A549 (cell line): ENCODE measurements around the gene CGRRF1. TPM values are rescaled to one million over a fixed set of nuclear protein-coding genes. Genes with fewer than 3 reads are reported as not detected.

Experiments used
- ATAC-seq, 2 experiments: fragments of 200-7000 bp in 1 of 2; fragments of >200 bp in 1 of 2; cut with Nextera tagmentation in 1 of 2; cut with Tn5 transposase in 1 of 2; 3 replicates each; pipeline versions ENCODE4 v1.8.0 to v1.9.1; 2018 to 2020; ENCODE audit warnings: mild to moderate bottlenecking in 1 of 2, moderate library complexity in 1 of 2
- CTCF ChIA-PET: fragments of 300-600 bp; sonication (Branson Sonifier 250); formaldehyde crosslinking; extraction: SDS; loops from one replicate; lab custom pipeline; 2021; ENCODE audit warnings: antibody characterized with exemption, inconsistent platforms; lab: Yijun Ruan, JAX
- POLR2A ChIA-PET: fragments of 350-600 bp; formaldehyde crosslinking; extraction: SDS; loops from one replicate; lab custom pipeline; 2021; ENCODE audit warnings: antibody characterized with exemption, inconsistent platforms; lab: Yijun Ruan, JAX
- DNase-seq, 2 experiments: peaks; one replicate each; pipeline versions ENCODE4 v3.0.0 to v3.0.0-alpha.2; 2011 to 2016; ENCODE audit warnings: low read depth in 1 of 2, low spot score in 1 of 2
- FAIRE-seq: peaks from 2 replicates; lab custom pipeline; 2011; peaks lifted over from hg19 to GRCh38; lab: Jason Lieb, UNC
- H3K27ac ChIP-seq, 2 experiments: fragments of >200 bp; sonication (Bioruptor Twin); formaldehyde crosslinking; 3 replicates each; pipeline ENCODE4 v1.5.1; 2016 to 2017
- H3K4me1 ChIP-seq: fragments of >200 bp; sonication (Bioruptor Twin); formaldehyde crosslinking; 3 replicates; pipeline ENCODE4 v1.6.1; 2016
- H3K4me2 ChIP-seq: fragments of >200 bp; sonication (Bioruptor Twin); formaldehyde crosslinking; 3 replicates; pipeline ENCODE4 v1.6.1; 2016
- H3K4me3 ChIP-seq: fragments of >200 bp; sonication (Bioruptor Twin); formaldehyde crosslinking; 3 replicates; pipeline ENCODE4 v1.5.1; 2016
- H3K9me3 ChIP-seq: fragments of >200 bp; sonication (Bioruptor Twin); formaldehyde crosslinking; 3 replicates; pipeline ENCODE4 v1.6.1; 2016
- ATOH8 ChIP-seq: fragments of 250-450 bp; sonication (Bioruptor Pico); IDR thresholded peaks from 2 replicates; pipeline ENCODE4 v1.5.0; 2020; ENCODE audit warnings: low read depth, mild to moderate bottlenecking, moderate library complexity
- BHLHE40 ChIP-seq: IDR thresholded peaks from 2 replicates; pipeline ENCODE4 v1.6.1; 2012; ENCODE audit warnings: low read depth, low read length, inconsistent platforms
- CHD4 ChIP-seq: fragments of 200-600 bp; sonication (generic); IDR thresholded peaks from 2 replicates; pipeline ENCODE4 v1.6.1; 2016; ENCODE audit warnings: antibody characterized with exemption, mild to moderate bottlenecking, borderline replicate concordance
- HOXB5 ChIP-seq: fragments of 250-450 bp; sonication (Bioruptor Pico); IDR thresholded peaks from 2 replicates; pipeline ENCODE4 v1.5.0; 2020; ENCODE audit warnings: mild to moderate bottlenecking, moderate library complexity
- JUNB ChIP-seq: fragments of >200 bp; sonication (Bioruptor Twin); formaldehyde crosslinking; IDR thresholded peaks from 2 replicates; pipeline ENCODE4 v1.6.1; 2016
- MAFK ChIP-seq: fragments of 450-650 bp; IDR thresholded peaks from 2 replicates; pipeline ENCODE4 v1.6.1; 2014; ENCODE audit not compliant: partially characterized antibody
- MAZ ChIP-seq: fragments of 150-350 bp; IDR thresholded peaks from 2 replicates; pipeline ENCODE4 v1.6.1; 2014; ENCODE audit warnings: antibody characterized with exemption, low read depth, low read length, borderline replicate concordance
- MYC ChIP-seq: IDR thresholded peaks from 2 replicates; pipeline ENCODE4 v1.6.1; 2012; ENCODE audit warnings: mild to moderate bottlenecking, inconsistent platforms, low read length, improper control_type of control experiment, borderline replicate concordance
- NFE2L2 ChIP-seq: fragments of 150-350 bp; conservative IDR thresholded peaks from 2 replicates; pipeline ENCODE4 v1.6.1; 2014; ENCODE audit warnings: low read length
- PHF8 ChIP-seq: fragments of 200-600 bp; sonication (generic); IDR thresholded peaks from 2 replicates; pipeline ENCODE4 v1.6.1; 2016; ENCODE audit warnings: low read depth, mild to moderate bottlenecking, antibody characterized with exemption, moderate library complexity, borderline replicate concordance
- POLR2AphosphoS2 ChIP-seq: conservative IDR thresholded peaks from 2 replicates; pipeline ENCODE4 v1.6.1; 2012; ENCODE audit warnings: low read length, improper control_type of control experiment, inconsistent platforms
- RARB ChIP-seq: fragments of 250-450 bp; sonication (Bioruptor Pico); IDR thresholded peaks from 2 replicates; pipeline ENCODE4 v1.8.0; 2021; ENCODE audit warnings: mild to moderate bottlenecking, moderate library complexity
- RCOR1 ChIP-seq: fragments of 150-350 bp; IDR thresholded peaks from 2 replicates; pipeline ENCODE4 v1.6.1; 2014; ENCODE audit warnings: antibody characterized with exemption, low read length, low read depth
- RFX5 ChIP-seq: fragments of 450-650 bp; IDR thresholded peaks from 2 replicates; pipeline ENCODE4 v1.7.1; 2014; ENCODE audit warnings: antibody characterized with exemption, mild to moderate bottlenecking, moderate library complexity
- ZFP36 ChIP-seq: fragments of 450-650 bp; IDR thresholded peaks from 2 replicates; pipeline ENCODE4 v1.6.1; 2014; ENCODE audit warnings: borderline replicate concordance; ENCODE audit not compliant: partially characterized antibody
- ZSCAN20 ChIP-seq: fragments of 250-450 bp; sonication (Bioruptor Pico); IDR thresholded peaks from 2 replicates; pipeline ENCODE4 v1.8.0; 2022; ENCODE audit warnings: mild to moderate bottlenecking, moderate library complexity
- WGBS: methylation state at CpG from one replicate; pipeline ENCODE4 v1.1.6; 2017; ENCODE audit errors: missing lambda C conversion rate; 5-methylcytosine and 5-hydroxymethylcytosine counted together
- polyA plus RNA-seq, 4 experiments: library from polyadenylated mRNA; depleted of rRNA in 3 of 4; stranded (reverse); fragments of >200 nt; fragmentation: RNase III in 1 of 4; extraction: RNeasy Plus Mini Kit Qiagen cat#74134 plus additional on column Dnase treatment in 1 of 4; gene quantifications; 2 replicates in 3 of 4; 3 replicates in 1 of 4; pipeline ENCODE4 v1.2.3, GENCODE V29; 2011 to 2017
- TF ChIP-seq, protein P1 (sequence below): fragments of >200 bp; sonication (Bioruptor Twin); formaldehyde crosslinking; IDR thresholded peaks from 3 replicates; pipeline ENCODE4 v1.6.1; 2016
- TF ChIP-seq, protein P2 (sequence below): fragments of >200 bp; sonication (Bioruptor Twin); formaldehyde crosslinking; IDR thresholded peaks from 3 replicates; pipeline ENCODE4 v1.5.1; 2016
- TF ChIP-seq, protein P3 (sequence below): fragments of 200-600 bp; sonication (generic); IDR thresholded peaks from 2 replicates; pipeline ENCODE4 v1.6.1; 2016; ENCODE audit warnings: antibody characterized with exemption, mild to moderate bottlenecking, moderate library complexity
- TF ChIP-seq, protein P4 (sequence below): fragments of 250-450 bp; sonication (Bioruptor Pico); IDR thresholded peaks from 2 replicates; pipeline ENCODE4 v1.5.0; 2021; ENCODE audit warnings: mild to moderate bottlenecking, moderate library complexity, borderline replicate concordance

The CGRRF1 gene
- polyA plus RNA-seq, 2 of the 4 experiments (the other 2 are of a cell fraction), result 15.8 to 35.4 TPM

- POLR2A ChIA-PET, result interaction anchor here (2.7 kb wide), 1 partner anchor 20 kb away, joined by 13 read pairs; the partner anchor contains the start of gene CGRRF1
- DNase-seq (no peak), FAIRE-seq (no peak)
- 36% methylated on average over 5 of the region's 5 CpGs for WGBS
- Histone ChIP-seq H3K27ac (peak overlapping the region; percentile 95 to 98), H3K4me2 (peak overlapping the region; percentile 87)
- TF ChIP-seq BHLHE40 (no peak), CHD4 (no peak), MYC (no peak), MAFK (no peak), RCOR1 (no peak), RARB (CRISPR knock-in tag) (no peak), ATOH8 (CRISPR knock-in tag) (no peak), NFE2L2 (no peak), MAZ (no peak), RFX5 (no peak), ZFP36 (no peak), ZSCAN20 (CRISPR knock-in tag) (no peak), HOXB5 (CRISPR knock-in tag) (no peak), PHF8 (no peak), POLR2AphosphoS2 (no peak), JUNB (no peak)
- TF ChIP-seq, protein P1, sequence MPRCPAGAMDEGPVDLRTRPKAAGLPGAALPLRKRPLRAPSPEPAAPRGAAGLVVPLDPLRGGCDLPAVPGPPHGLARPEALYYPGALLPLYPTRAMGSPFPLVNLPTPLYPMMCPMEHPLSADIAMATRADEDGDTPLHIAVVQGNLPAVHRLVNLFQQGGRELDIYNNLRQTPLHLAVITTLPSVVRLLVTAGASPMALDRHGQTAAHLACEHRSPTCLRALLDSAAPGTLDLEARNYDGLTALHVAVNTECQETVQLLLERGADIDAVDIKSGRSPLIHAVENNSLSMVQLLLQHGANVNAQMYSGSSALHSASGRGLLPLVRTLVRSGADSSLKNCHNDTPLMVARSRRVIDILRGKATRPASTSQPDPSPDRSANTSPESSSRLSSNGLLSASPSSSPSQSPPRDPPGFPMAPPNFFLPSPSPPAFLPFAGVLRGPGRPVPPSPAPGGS, result no peak
- TF ChIP-seq, protein P2, sequence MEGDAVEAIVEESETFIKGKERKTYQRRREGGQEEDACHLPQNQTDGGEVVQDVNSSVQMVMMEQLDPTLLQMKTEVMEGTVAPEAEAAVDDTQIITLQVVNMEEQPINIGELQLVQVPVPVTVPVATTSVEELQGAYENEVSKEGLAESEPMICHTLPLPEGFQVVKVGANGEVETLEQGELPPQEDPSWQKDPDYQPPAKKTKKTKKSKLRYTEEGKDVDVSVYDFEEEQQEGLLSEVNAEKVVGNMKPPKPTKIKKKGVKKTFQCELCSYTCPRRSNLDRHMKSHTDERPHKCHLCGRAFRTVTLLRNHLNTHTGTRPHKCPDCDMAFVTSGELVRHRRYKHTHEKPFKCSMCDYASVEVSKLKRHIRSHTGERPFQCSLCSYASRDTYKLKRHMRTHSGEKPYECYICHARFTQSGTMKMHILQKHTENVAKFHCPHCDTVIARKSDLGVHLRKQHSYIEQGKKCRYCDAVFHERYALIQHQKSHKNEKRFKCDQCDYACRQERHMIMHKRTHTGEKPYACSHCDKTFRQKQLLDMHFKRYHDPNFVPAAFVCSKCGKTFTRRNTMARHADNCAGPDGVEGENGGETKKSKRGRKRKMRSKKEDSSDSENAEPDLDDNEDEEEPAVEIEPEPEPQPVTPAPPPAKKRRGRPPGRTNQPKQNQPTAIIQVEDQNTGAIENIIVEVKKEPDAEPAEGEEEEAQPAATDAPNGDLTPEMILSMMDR, result no peak
- TF ChIP-seq, protein P3, sequence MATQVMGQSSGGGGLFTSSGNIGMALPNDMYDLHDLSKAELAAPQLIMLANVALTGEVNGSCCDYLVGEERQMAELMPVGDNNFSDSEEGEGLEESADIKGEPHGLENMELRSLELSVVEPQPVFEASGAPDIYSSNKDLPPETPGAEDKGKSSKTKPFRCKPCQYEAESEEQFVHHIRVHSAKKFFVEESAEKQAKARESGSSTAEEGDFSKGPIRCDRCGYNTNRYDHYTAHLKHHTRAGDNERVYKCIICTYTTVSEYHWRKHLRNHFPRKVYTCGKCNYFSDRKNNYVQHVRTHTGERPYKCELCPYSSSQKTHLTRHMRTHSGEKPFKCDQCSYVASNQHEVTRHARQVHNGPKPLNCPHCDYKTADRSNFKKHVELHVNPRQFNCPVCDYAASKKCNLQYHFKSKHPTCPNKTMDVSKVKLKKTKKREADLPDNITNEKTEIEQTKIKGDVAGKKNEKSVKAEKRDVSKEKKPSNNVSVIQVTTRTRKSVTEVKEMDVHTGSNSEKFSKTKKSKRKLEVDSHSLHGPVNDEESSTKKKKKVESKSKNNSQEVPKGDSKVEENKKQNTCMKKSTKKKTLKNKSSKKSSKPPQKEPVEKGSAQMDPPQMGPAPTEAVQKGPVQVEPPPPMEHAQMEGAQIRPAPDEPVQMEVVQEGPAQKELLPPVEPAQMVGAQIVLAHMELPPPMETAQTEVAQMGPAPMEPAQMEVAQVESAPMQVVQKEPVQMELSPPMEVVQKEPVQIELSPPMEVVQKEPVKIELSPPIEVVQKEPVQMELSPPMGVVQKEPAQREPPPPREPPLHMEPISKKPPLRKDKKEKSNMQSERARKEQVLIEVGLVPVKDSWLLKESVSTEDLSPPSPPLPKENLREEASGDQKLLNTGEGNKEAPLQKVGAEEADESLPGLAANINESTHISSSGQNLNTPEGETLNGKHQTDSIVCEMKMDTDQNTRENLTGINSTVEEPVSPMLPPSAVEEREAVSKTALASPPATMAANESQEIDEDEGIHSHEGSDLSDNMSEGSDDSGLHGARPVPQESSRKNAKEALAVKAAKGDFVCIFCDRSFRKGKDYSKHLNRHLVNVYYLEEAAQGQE, result no peak
- TF ChIP-seq, protein P4, sequence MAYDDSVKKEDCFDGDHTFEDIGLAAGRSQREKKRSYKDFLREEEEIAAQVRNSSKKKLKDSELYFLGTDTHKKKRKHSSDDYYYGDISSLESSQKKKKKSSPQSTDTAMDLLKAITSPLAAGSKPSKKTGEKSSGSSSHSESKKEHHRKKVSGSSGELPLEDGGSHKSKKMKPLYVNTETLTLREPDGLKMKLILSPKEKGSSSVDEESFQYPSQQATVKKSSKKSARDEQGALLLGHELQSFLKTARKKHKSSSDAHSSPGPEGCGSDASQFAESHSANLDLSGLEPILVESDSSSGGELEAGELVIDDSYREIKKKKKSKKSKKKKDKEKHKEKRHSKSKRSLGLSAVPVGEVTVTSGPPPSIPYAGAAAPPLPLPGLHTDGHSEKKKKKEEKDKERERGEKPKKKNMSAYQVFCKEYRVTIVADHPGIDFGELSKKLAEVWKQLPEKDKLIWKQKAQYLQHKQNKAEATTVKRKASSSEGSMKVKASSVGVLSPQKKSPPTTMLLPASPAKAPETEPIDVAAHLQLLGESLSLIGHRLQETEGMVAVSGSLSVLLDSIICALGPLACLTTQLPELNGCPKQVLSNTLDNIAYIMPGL, result no peak
- TF ChIP-seq, all 56 proteins: peak for 0
- CTCF ChIA-PET, result interaction anchor here (0.7 to 8.0 kb wide), 9 partner anchors 9 to 255 kb away, joined by 3 to 66 read pairs (median 3); partner anchors contain the start of gene CGRRF1
- peak; percentile 6 to 8; a peak in 3 of 6 replicates for ATAC-seq
- H3K4me1 ChIP-seq, result peaks cover 21% of the 10 kb centered on the region; the same call in 2 of the 3 replicates
- no peaks in the 10 kb centered on the region for H3K9me3 ChIP-seq
- H3K4me3 ChIP-seq, result peak overlapping the region; percentile 84
These were observed 20.4 kb upstream of the CGRRF1 start for GRCh38 chr14:54489318-54489683.
